HG03039 (cell line): ENCODE data around the gene SLIT3.

Source experiments
- ATAC-seq: cut with Tn5 transposase; IDR thresholded peaks from one replicate; pipeline ENCODE4 v1.9.1; 2021; ENCODE audit warnings: mild to moderate bottlenecking, moderate library complexity; ENCODE audit not compliant: unreplicated experiment

Gene SLIT3

GRCh38 chr5:168941901-168942300, 359.0 kb downstream of the SLIT3 start:
- ATAC-seq = no peak

GRCh38 chr5:168940712-168941111, 360.2 kb downstream of the SLIT3 start:
- no peak for ATAC-seq

DNA sequence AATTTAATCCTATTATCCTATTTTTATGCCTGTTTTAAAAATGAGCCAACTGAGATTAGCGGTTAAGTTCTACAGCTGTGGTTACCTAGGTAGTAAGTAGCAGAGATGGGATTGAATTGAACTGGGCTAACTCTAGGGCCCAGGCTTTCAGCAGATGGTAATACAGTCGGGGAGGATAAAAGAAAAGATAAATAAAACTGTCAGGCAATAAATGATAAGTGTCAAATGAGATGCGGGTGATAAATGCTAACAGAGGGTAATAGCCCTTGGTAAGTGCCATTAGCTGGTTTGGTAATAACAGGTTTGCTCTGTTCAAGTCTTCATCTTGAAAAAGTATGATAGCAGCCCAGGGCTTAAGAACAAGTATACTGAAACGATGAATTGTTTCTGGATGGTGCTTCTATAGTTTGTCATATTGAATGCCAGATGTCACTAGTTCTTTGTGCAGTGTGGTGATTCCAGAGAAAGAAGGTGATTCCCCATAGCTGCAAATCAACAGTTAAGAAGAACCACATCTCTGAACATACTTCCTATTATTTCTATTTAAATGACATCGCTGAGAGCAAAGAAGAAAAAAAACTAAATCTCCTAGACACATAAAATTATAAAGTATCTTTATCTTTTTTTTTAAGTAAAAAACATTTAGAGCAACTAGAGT, 360.9 kb downstream of the SLIT3 start:
- no peak for ATAC-seq

GRCh38 chr5:168939156-168939800, 361.7 kb downstream of the SLIT3 start:
- ATAC-seq = no peak

DNA sequence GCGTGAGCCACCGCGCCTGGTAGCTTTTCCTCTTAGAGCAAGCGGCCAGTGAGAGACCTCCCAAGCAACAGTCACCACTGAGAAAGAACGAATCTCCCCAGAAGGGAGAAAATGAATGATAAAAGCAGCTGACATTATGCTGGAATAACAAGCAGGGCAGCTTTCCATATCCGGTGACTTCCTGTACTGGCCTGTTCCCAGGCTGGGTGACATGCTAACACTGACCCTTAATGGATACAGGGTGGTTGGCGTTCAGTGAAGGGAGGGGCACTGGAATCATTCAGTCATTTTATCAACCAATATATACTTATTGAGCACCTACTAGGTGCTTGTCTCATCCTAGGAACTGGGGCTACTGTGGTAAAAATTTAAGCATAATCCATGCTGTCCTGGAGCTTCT, 364.4 kb downstream of the SLIT3 start:
- ATAC-seq = no peak

- no peak for ATAC-seq
Observed at GRCh38 chr5:168935183-168935582, 365.8 kb downstream of the SLIT3 start.

GRCh38 chr5:168934169-168934568, 366.8 kb downstream of the SLIT3 start:
- ATAC-seq = no peak

- no peak for ATAC-seq
Observed at GRCh38 chr5:168932400-168933189, 368.3 kb downstream of the SLIT3 start.

DNA sequence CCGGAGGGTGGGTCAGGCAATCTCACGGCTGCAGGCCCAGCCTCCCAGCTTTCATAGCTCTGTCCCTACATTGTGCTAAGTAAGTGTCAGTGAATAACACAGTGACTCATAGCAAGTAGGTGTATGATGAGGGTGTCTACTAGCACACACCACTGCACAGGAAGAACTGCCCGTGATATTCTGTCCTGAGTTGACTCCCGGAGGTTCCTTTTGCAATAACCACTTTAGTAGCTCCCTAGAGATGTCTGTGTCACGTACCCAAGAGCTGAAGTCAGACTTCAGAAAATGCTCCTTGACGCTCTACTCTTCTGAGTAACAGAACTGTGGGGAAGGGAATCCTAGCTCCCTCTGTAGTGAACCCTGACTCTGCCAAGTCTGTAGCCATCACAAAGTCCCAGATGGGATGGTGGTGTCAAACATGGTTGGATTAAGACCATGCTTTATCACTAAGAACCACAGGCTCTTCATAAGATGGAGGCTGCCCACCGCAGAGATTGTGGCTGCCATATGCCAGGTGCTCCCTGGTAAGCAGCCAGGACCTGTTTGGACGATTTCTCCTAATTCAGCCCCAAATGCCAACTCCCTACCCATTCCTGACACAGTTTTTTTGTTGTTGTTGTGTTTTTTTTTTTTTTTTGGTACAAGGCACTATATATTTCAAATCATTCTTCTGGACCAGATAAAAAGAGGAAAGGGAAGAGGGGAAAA, 369.1 kb downstream of the SLIT3 start:
- ATAC-seq = no peak

DNA sequence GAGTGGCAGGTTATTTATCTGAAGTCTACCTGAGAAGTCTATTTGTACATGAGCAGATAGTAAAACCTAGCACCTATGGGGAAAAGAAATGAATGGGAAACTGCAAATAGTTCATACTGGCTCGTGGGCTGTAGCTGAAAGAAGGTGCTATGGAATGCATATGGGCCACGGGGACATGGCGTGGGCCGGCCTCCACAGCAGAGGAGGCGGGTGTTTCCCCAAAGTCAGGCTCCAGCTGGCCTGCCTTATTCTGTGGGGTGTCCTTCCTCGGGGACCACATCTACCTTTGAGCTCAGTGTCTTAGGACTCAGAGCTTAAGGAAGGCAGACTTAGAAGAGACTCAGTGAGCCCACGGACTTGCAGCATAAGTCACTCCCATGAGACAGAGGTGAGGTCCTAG, 371.3 kb downstream of the SLIT3 start:
- ATAC-seq = no peak

- no peak for ATAC-seq
Observed at GRCh38 chr5:168925160-168925559, 375.8 kb downstream of the SLIT3 start.

GRCh38 chr5:168921147-168921866, 379.6 kb downstream of the SLIT3 start:
- no peak for ATAC-seq

GRCh38 chr5:168920019-168920810, 380.7 kb downstream of the SLIT3 start:
- no peak for ATAC-seq

DNA sequence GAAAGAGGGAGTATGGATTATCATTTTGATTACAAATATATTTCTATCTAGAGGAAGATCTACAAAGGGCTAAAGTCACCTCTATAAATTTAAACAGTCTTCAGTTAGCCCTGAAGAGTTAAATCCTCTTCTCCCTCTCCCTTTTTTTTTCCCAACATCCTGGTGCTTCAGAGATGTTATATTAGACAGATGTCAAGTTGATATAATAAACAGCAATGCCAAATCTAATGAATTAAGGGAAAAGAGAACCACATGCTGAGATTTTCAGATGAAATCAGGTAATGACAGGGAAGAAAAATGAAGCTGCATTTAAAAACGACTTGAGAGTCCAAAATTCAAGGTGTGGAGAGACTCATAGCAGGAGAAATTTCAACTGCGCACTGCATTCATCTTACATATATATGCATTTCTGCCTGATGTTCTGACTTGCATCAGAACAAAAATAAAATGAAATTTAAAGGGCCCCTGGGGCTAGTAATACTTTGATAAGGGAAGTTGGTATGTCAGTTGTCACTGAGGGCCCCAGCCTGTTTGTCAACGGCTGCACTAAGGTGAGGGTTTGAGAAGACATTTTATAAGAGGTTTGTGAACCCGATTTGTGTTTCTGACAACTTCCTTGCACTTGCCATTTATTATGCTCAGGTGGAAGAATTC, 382.9 kb downstream of the SLIT3 start:
- no peak for ATAC-seq

DNA sequence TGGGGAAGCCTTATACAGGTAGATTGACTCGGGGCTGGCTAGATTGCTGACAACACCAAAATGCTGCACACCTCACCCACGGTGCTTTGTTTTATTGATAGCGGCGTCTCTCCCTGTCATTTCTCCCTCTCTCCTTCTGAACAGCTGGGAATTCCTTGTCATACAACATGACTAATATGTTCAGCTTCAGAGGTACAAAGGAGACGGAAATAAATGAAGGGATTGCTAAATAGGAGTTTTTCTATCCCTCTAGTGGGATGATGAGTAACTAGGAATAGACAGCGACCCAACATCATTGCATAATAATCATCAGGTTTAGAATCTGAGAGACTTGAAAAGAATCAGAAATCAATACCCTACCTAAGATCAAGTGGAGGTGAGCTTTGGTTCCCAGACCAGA, 384.1 kb downstream of the SLIT3 start:
- no peak for ATAC-seq

DNA sequence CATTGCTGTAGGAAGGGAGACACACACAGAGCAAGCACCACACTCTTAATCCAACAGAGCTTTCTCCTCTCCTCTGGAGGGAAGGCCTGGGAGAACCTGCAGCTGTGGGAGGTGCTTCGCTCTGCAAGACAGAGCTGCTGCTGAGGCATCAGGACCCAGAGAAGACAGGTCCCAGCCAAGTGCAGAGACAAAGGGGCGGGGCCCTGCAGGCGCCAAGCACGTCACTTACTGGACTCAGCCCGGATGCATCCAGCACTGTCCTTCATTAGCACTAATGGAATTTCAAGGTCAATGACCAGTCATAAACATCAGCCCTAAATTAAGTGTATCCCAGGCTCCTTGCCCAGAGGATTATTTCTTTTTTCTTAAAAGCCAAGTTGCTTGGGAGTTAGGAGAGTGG, 384.7 kb downstream of the SLIT3 start:
- ATAC-seq = no peak

GRCh38 chr5:168914491-168914890, 386.4 kb downstream of the SLIT3 start:
- ATAC-seq = no peak

GRCh38 chr5:168910874-168911273, 390.1 kb downstream of the SLIT3 start:
- no peak for ATAC-seq

- ATAC-seq = no peak
Observed at GRCh38 chr5:168908207-168908606, 392.7 kb downstream of the SLIT3 start.
